Lung (tissue), 12 donors: ENCODE data around the gene AFF1. TPM values are rescaled to one million over a fixed set of nuclear protein-coding genes. Genes with fewer than 3 reads are reported as not detected.

Source experiments
- ATAC-seq: fragments of 200-7000 bp; cut with Tn5 transposase; one replicate; pipeline ENCODE4 v1.9.1; 2020; ENCODE audit warnings: moderate number of reproducible peaks; ENCODE audit not compliant: insufficient read depth, low FRiP score
- DNase-seq, 3 donors: peaks; one replicate each; pipeline ENCODE4 v3.0.0-alpha.2; 2013 to 2017
- H3K27ac ChIP-seq, 2 donors: one replicate each; pipeline ENCODE4 v1.5.1; 2013; ENCODE audit warnings: mild to moderate bottlenecking in 2 of 2, moderate library complexity in 2 of 2, control low read depth in 1 of 2, inconsistent platforms in 1 of 2, low read depth in 1 of 2, low read length in 1 of 2
- H3K27me3 ChIP-seq, 3 donors: one replicate each; pipeline ENCODE4 v1.5.1; 2013; ENCODE audit warnings: low read length in 2 of 3; ENCODE audit not compliant: control insufficient read depth in 3 of 3, insufficient read depth in 3 of 3
- H3K36me3 ChIP-seq, 4 donors: one replicate each; pipeline ENCODE4 v1.5.1; 2013; ENCODE audit warnings: low read length in 4 of 4, mild to moderate bottlenecking in 1 of 4, moderate library complexity in 1 of 4; ENCODE audit not compliant: control insufficient read depth in 4 of 4, insufficient read depth in 4 of 4
- H3K4me1 ChIP-seq, 5 donors: one replicate each; pipeline ENCODE4 v1.5.1; 2013; ENCODE audit warnings: low read length in 5 of 5, mild to moderate bottlenecking in 2 of 5, moderate library complexity in 1 of 5; ENCODE audit not compliant: control insufficient read depth in 5 of 5, insufficient read depth in 5 of 5
- H3K4me3 ChIP-seq: one replicate; pipeline ENCODE4 v1.5.1; 2013; ENCODE audit warnings: mild to moderate bottlenecking, control low read depth, moderate library complexity
- H3K9ac ChIP-seq, 2 donors: one replicate each; pipeline ENCODE4 v1.5.1; 2013; ENCODE audit warnings: low read length in 2 of 2, control low read depth in 1 of 2; ENCODE audit not compliant: insufficient read depth in 1 of 2
- H3K9me3 ChIP-seq, 4 donors: one replicate each; pipeline ENCODE4 v1.5.1; 2013; ENCODE audit warnings: low read length in 3 of 4, mild to moderate bottlenecking in 1 of 4, moderate library complexity in 1 of 4; ENCODE audit not compliant: control insufficient read depth in 4 of 4, insufficient read depth in 3 of 4
- CTCF ChIP-seq: IDR thresholded peaks from 2 replicates; pipeline ENCODE4 v1.5.1; 2012; ENCODE audit warnings: mild to moderate bottlenecking; ENCODE audit errors: control extremely low read depth, extremely low read depth
- WGBS, 2 donors: extraction: QIAGEN DNeasy Blood & Tissue Kit; methylation state at CpG; one replicate each; pipeline ENCODE4 v1.1.7; 2013; 5-methylcytosine and 5-hydroxymethylcytosine counted together
- polyA plus RNA-seq, 2 donors: library from polyadenylated mRNA; stranded (reverse); fragments of 200-250 nt; gene quantifications; one replicate each; pipeline ENCODE4 v1.2.1, GENCODE V29; 2013
- total RNA-seq, 2 donors: library from RNA; depleted of rRNA in 1 of 2; stranded (reverse); fragments of >200 nt in 1 of 2; gene quantifications; one replicate each; pipeline ENCODE4 v1.2.1, GENCODE V29; 2014 to 2021
- donor health status: control.
- donor health status: control.
- donor health status: Bipolar disorder and iron deficiency.
- donor health status: healthy.
- donor health status: DM: yes; HTN: yes; CAD: no.

AFF1 gene
- total and polyA plus RNA-seq, 4 donors, result 9.5 to 79.0 (median 35.8) TPM

GRCh38 chr4:87066403-87067123 is 131.8 kb downstream of the AFF1 start:
- 85 to 89% methylated on average over 4 of the region's 4 CpGs for WGBS, 2 donors
- Histone ChIP-seq H3K27me3 (no peaks in the 10 kb centered on the region), H3K9me3 (no peaks in the 10 kb centered on the region), H3K36me3 (peaks cover 0 to 7% (median 2%) of the 10 kb centered on the region in 4 donors), H3K27ac (no peak overlapping the region), H3K9ac (no peak overlapping the region), H3K4me1 (peaks cover 5 to 15% (median 7%) of the 10 kb centered on the region in 5 donors), H3K4me3 (no peak overlapping the region)
- TF ChIP-seq CTCF, result no peak
- ATAC-seq (no peak), DNase-seq (no peak)

GRCh38 chr4:87067124-87067885 is 132.5 kb downstream of the AFF1 start:
- 62 to 88% methylated on average over 2 of the region's 2 CpGs for WGBS, 2 donors
- Histone ChIP-seq H3K27me3 (no peaks in the 10 kb centered on the region), H3K9me3 (no peaks in the 10 kb centered on the region), H3K27ac (no peak overlapping the region), H3K9ac (no peak overlapping the region), H3K4me1 (peaks cover 5 to 15% (median 7%) of the 10 kb centered on the region in 5 donors), H3K36me3 (peaks cover 0 to 7% (median 0%) of the 10 kb centered on the region in 4 donors), H3K4me3 (no peak overlapping the region)
- DNase-seq (no peak), ATAC-seq (no peak)
- TF ChIP-seq CTCF, result no peak

GRCh38 chr4:87068583-87069021 is 133.8 kb downstream of the AFF1 start:
- WGBS, 2 donors, result 42 to 70% methylated on average over 7 of the region's 7 CpGs
- H3K27ac ChIP-seq, result peak overlapping the region in 1 of 2 donors; percentile 6
- DNase-seq, result peak; percentile 62 to 92 (median 87)
- no peaks in the 10 kb centered on the region for H3K9me3 ChIP-seq
- no peak for TF ChIP-seq CTCF
- no peak for ATAC-seq
- peaks cover 0 to 7% (median 0%) of the 10 kb centered on the region in 4 donors for H3K36me3 ChIP-seq
- H3K27me3 ChIP-seq, result no peaks in the 10 kb centered on the region
- peaks cover 7 to 23% (median 18%) of the 10 kb centered on the region in 5 donors for H3K4me1 ChIP-seq
- no peak overlapping the region for H3K4me3 ChIP-seq
- no peak overlapping the region for H3K9ac ChIP-seq
